ENCODE data around the gene TRAPPC10.

TRAPPC10 gene

DNA sequence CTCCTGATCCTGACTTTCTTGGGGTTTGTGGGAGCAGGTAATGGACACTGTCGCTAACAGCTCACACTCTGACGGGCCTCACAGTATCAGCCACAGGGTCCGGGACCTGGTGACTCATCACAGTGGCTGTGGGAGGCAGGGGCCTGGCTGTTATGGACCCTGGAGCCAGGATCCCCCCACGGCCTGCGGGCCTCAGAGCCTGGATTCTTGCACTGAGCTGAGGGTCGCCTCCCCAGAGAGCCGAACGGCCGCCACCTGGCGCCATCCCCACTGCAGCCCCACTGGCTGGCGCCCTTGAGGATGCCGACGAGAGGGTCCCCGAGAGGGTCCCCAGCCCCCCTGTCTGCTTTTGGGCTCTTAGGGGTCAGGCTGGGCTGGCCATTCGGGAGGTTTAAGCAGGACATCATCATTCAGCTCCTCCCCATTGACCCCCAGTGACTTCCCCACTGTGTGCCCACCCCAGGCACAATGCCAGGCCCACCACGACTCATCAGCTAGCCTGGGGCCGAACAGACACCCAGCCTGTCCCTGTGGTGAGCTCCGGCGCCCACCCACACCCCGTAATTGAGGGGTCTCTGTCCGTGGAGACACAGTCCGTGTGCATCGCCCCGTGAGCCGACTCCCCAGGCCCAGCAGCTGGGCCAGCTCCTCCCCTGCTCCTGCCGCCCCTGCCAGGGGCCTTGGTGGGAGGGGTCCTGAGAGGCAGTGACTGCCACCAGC, 30.8 kb upstream of the TRAPPC10 start:
- Histone ChIP-seq H3K9me3 (no peaks in the 10 kb centered on the region), H3K27me3 (peaks cover 30% of the 10 kb centered on the region), H3K4me3 (no peak overlapping the region), H3K4me1 (peaks cover 65% of the 10 kb centered on the region), H3K27ac (no peak overlapping the region), H3K36me3 (peaks cover 13% of the 10 kb centered on the region; the same call in 1 of the 2 replicates), H4K20me1 (peaks cover 40% of the 10 kb centered on the region), H3K4me2 (peak overlapping the region; percentile 79), H3K9ac (no peak overlapping the region)
- TF ChIP-seq Cebpa-rat (IDR thresholded peaks at IDR 0.05) = no peak

GRCh38 chr21:43981871-43982210, 30.3 kb upstream of the TRAPPC10 start:
- TF ChIP-seq Cebpa-rat (IDR thresholded peaks at IDR 0.05) = no peak
- H3K9ac ChIP-seq = no peak overlapping the region
- H3K4me3 ChIP-seq = no peak overlapping the region
- H3K27me3 ChIP-seq = peaks cover 36% of the 10 kb centered on the region
- H4K20me1 ChIP-seq = peaks cover 40% of the 10 kb centered on the region
- H3K36me3 ChIP-seq = peaks cover 13% of the 10 kb centered on the region; the same call in 1 of the 2 replicates
- H3K4me1 ChIP-seq = peaks cover 64% of the 10 kb centered on the region
- H3K4me2 ChIP-seq = no peak overlapping the region
- H3K9me3 ChIP-seq = no peaks in the 10 kb centered on the region
- H3K27ac ChIP-seq = no peak overlapping the region

- H3K9ac ChIP-seq = no peak overlapping the region
- H3K4me2 ChIP-seq = peak overlapping the region; percentile 52
- H3K4me3 ChIP-seq = no peak overlapping the region
- peaks cover 42% of the 10 kb centered on the region for H3K27me3 ChIP-seq
- no peak overlapping the region; the same call in 1 of the 2 replicates for H3K27ac ChIP-seq
- H4K20me1 ChIP-seq = peaks cover 40% of the 10 kb centered on the region
- H3K36me3 ChIP-seq = peaks cover 13% of the 10 kb centered on the region; the same call in 1 of the 2 replicates
- TF ChIP-seq Cebpa-rat (IDR thresholded peaks at IDR 0.05) = no peak
- H3K4me1 ChIP-seq = peaks cover 57% of the 10 kb centered on the region
- H3K9me3 ChIP-seq = no peaks in the 10 kb centered on the region
Observed at GRCh38 chr21:43982489-43983078, 29.5 kb upstream of the TRAPPC10 start.

GRCh38 chr21:43983390-43983789, 28.7 kb upstream of the TRAPPC10 start:
- Histone ChIP-seq H3K27me3 (peaks cover 44% of the 10 kb centered on the region), H3K4me3 (no peak overlapping the region), H3K4me1 (peaks cover 56% of the 10 kb centered on the region), H3K27ac (no peak overlapping the region), H4K20me1 (peaks cover 40% of the 10 kb centered on the region), H3K9me3 (no peaks in the 10 kb centered on the region), H3K4me2 (peak overlapping the region; percentile 52), H3K9ac (no peak overlapping the region), H3K36me3 (peaks cover 13% of the 10 kb centered on the region; the same call in 1 of the 2 replicates)
- no peak for TF ChIP-seq Cebpa-rat (IDR thresholded peaks at IDR 0.05)

GRCh38 chr21:43983860-43984420, 28.2 kb upstream of the TRAPPC10 start:
- Histone ChIP-seq H3K27ac (no peak overlapping the region), H3K36me3 (peaks cover 13% of the 10 kb centered on the region; the same call in 1 of the 2 replicates), H4K20me1 (peaks cover 40% of the 10 kb centered on the region), H3K4me3 (no peak overlapping the region), H3K9ac (no peak overlapping the region), H3K9me3 (no peaks in the 10 kb centered on the region), H3K4me2 (no peak overlapping the region), H3K27me3 (peaks cover 44% of the 10 kb centered on the region), H3K4me1 (peaks cover 56% of the 10 kb centered on the region)
- TF ChIP-seq Cebpa-rat (IDR thresholded peaks at IDR 0.05) = no peak

DNA sequence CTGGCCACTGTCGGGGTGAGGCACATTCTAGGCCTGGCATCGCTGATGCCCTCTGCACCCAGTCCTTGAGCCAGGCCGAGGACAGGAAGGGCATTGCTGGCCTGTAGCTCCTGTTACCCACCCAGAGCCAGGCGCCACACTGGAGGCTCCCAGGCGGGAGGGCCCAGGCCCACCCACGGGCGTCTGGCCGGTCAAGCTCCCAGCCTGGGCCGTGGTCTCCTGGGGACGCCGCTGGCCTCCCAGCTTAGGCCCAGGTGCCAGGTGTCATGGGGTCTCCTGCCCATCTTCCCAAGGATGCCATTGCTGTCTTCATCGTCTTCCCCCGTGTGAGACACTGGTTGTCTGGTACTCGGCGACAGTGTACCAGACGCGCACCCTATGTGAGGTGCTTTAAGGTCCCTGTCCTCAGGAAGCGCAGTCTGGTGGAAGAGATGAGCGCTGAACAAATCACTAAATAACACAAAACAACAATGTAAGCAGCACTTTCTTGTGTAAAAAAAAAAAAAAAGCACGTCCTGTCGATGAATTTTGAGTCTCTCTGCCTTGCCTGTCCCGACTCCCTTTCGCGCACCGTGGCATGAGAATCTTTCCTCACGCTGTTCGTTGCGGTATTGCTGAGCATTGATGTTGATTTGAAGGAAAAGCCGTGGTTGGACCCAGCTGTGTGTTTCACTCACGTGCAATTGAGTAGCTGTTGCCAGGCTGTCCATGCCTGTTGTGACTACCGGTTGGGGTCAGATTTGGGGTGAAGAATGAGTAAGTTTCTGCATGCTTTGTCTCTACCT, 27.0 kb upstream of the TRAPPC10 start:
- Histone ChIP-seq H3K4me1 (peaks cover 49% of the 10 kb centered on the region), H3K27ac (no peak overlapping the region), H3K4me2 (peak overlapping the region; percentile 66), H3K9me3 (no peaks in the 10 kb centered on the region), H3K9ac (no peak overlapping the region), H3K4me3 (no peak overlapping the region), H3K27me3 (peaks cover 44% of the 10 kb centered on the region), H4K20me1 (peaks cover 35% of the 10 kb centered on the region), H3K36me3 (peaks cover 13% of the 10 kb centered on the region; the same call in 1 of the 2 replicates)
- TF ChIP-seq Cebpa-rat (IDR thresholded peaks at IDR 0.05) = no peak

DNA sequence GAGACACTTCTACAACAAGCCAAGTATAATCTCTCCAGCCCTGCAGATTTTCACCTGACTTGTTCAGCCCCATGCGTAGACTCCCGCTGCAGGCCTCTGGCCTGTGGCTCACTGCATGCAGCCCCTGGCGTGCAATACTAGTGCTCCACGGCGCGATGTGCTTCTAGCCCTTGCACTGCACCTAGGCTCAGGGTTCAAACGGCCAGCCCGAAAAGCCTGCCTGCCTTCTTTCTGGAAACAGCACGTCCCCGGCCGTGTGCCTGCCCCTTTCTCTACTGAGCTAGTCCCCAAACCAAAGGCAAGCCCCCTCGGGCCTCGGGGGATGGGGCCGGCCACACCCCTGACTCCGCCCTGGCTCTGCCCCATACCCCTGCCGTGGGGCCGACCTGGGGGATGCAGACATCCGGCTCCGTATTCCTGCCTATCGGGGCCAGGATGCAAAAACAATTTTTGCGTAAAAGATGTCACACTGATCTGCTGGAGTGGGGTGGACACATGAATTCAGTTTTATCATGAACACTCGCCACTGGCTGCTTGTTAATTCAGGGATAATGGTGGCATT, 26.3 kb upstream of the TRAPPC10 start:
- Histone ChIP-seq H3K27me3 (peaks cover 37% of the 10 kb centered on the region), H3K36me3 (peaks cover 13% of the 10 kb centered on the region; the same call in 1 of the 2 replicates), H3K4me1 (peaks cover 42% of the 10 kb centered on the region), H3K27ac (no peak overlapping the region), H3K9ac (no peak overlapping the region), H3K9me3 (no peaks in the 10 kb centered on the region), H4K20me1 (peaks cover 28% of the 10 kb centered on the region; the same call in 1 of the 2 replicates), H3K4me3 (no peak overlapping the region), H3K4me2 (peak overlapping the region; percentile 66)
- TF ChIP-seq Cebpa-rat (IDR thresholded peaks at IDR 0.05) = no peak

- Histone ChIP-seq H3K9ac (no peak overlapping the region), H3K36me3 (peaks cover 3% of the 10 kb centered on the region; the same call in 1 of the 2 replicates), H3K4me2 (no peak overlapping the region), H3K27ac (no peak overlapping the region), H4K20me1 (peaks cover 23% of the 10 kb centered on the region; the same call in 1 of the 2 replicates), H3K9me3 (no peaks in the 10 kb centered on the region), H3K4me1 (peaks cover 32% of the 10 kb centered on the region), H3K4me3 (no peak overlapping the region), H3K27me3 (peaks cover 32% of the 10 kb centered on the region)
- no peak for TF ChIP-seq Cebpa-rat (IDR thresholded peaks at IDR 0.05)
Observed at GRCh38 chr21:43986544-43987451, 25.3 kb upstream of the TRAPPC10 start.
